ENCODE measurements around the gene MGAT4A. TPM values are rescaled to one million over a fixed set of nuclear protein-coding genes. Genes with fewer than 3 reads are reported as not detected.
A peak's percentile ranks its signal among the peaks of the same experiment; 100 is the strongest.

MGAT4A gene
- polyA plus RNA-seq, 2 of the 4 experiments (the other 2 are of a cell fraction) = 0.61 to 2.6 TPM

GRCh38 chr2:98751748-98752147 is 20.8 kb upstream of the MGAT4A start:
- H3K4me2 ChIP-seq = no peak overlapping the region
- no peaks in the 10 kb centered on the region for H3K4me1 ChIP-seq
- DNase-seq (ENCODE audit: low read depth in 1 of 2, low spot score in 1 of 2) (no peak), FAIRE-seq (no peak), ATAC-seq (no peak)
- no peak overlapping the region for H3K27ac ChIP-seq
- no peaks in the 10 kb centered on the region for H3K9me3 ChIP-seq
- no peak for TF ChIP-seq HOXB13 (CRISPR knock-in tag; IDR thresholded peaks at IDR 0.05; ENCODE audit: low read depth)
- no peak for TF ChIP-seq ZNF302 (CRISPR knock-in tag; IDR thresholded peaks at IDR 0.05)
- no peak for TF ChIP-seq EHMT2 (IDR thresholded peaks at IDR 0.05; ENCODE audit: low read depth)
- TF ChIP-seq NPAS2 (CRISPR knock-in tag; IDR thresholded peaks at IDR 0.05; ENCODE audit: borderline replicate concordance) = no peak
- TF ChIP-seq NR3C1 (IDR thresholded peaks at IDR 0.05) = no peak
- TF ChIP-seq, protein P1, sequence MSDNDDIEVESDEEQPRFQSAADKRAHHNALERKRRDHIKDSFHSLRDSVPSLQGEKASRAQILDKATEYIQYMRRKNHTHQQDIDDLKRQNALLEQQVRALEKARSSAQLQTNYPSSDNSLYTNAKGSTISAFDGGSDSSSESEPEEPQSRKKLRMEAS (IDR thresholded peaks at IDR 0.05) = no peak
- no peak for TF ChIP-seq FOXS1 (CRISPR knock-in tag; IDR thresholded peaks at IDR 0.05)
- no peak for TF ChIP-seq CEBPB (IDR thresholded peaks at IDR 0.05)
- TF ChIP-seq TFCP2L1 (CRISPR knock-in tag; IDR thresholded peaks at IDR 0.05) = no peak
- WGBS (ENCODE audit: missing lambda C conversion rate) = 3% methylated on average over 1 of the region's 1 CpG
- ChIA-PET POLR2A (no interaction called here), CTCF (no interaction called here)
- no peak overlapping the region for H3K4me3 ChIP-seq

GRCh38 chr2:98750593-98751282 is 19.8 kb upstream of the MGAT4A start:
- ChIA-PET POLR2A (no interaction called here), CTCF (no interaction called here)
- ATAC-seq (no peak), FAIRE-seq (no peak), DNase-seq (ENCODE audit: low read depth in 1 of 2, low spot score in 1 of 2) (no peak)
- H3K4me3 ChIP-seq = no peak overlapping the region
- 41% methylated on average over 8 of the region's 9 CpGs for WGBS (ENCODE audit: missing lambda C conversion rate)
- H3K4me1 ChIP-seq = no peaks in the 10 kb centered on the region
- TF ChIP-seq RCOR1 (IDR thresholded peaks at IDR 0.05; ENCODE audit: low read depth, low read length) (no peak), MAFK (IDR thresholded peaks at IDR 0.05; ENCODE audit: partially characterized antibody) (peak; percentile 56), TFCP2L1 (CRISPR knock-in tag; IDR thresholded peaks at IDR 0.05) (no peak), ZC3H11A (IDR thresholded peaks at IDR 0.05) (no peak)
- H3K27ac ChIP-seq = no peak overlapping the region
- no peaks in the 10 kb centered on the region for H3K9me3 ChIP-seq
- no peak overlapping the region for H3K4me2 ChIP-seq

DNA sequence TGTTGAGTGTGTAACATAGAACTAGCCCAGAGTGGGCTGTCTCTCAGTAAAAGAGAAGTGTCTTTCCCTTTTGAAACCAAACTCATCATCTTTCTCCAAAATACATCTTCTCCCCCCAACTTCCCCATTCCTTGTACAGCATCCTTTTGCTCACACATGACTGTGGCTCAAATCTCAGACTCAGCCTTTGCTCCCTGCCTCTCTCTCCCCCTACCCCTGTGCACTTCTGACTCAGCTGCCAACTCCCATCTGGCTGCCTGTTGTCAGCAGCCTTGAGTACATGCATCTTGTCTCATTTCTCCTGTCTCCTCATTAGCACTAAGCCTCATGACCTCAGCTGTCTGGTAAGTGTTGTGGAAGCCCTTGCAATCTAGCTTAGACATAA is 18.1 kb upstream of the MGAT4A start:
- CTCF ChIA-PET = no interaction called here
- Histone ChIP-seq H3K9me3 (no peaks in the 10 kb centered on the region), H3K4me2 (no peak overlapping the region), H3K27ac (no peak overlapping the region), H3K4me1 (no peaks in the 10 kb centered on the region), H3K4me3 (no peak overlapping the region)
- POLR2A ChIA-PET = no interaction called here
- no peak for DNase-seq (ENCODE audit: low read depth in 1 of 2, low spot score in 1 of 2)
- ATAC-seq = no peak
- TF ChIP-seq CBX2 (IDR thresholded peaks at IDR 0.05; ENCODE audit: borderline replicate concordance, low read depth) (no peak), KDM5A (IDR thresholded peaks at IDR 0.05) (no peak), CHD2 (IDR thresholded peaks at IDR 0.05; ENCODE audit: low read length, partially characterized antibody) (no peak), SMC3 (IDR thresholded peaks at IDR 0.05) (no peak), HEYL (CRISPR knock-in tag; IDR thresholded peaks at IDR 0.05) (no peak), CTCF (IDR thresholded peaks at IDR 0.05) (no peak), ESRRA (IDR thresholded peaks at IDR 0.05; ENCODE audit: borderline replicate concordance, low read length) (no peak), MYC (IDR thresholded peaks at IDR 0.05; ENCODE audit: borderline replicate concordance, low read length) (no peak), PBX3 (IDR thresholded peaks at IDR 0.05) (no peak), PHF8 (IDR thresholded peaks at IDR 0.05; ENCODE audit: borderline replicate concordance, low read depth) (no peak), BHLHE40 (IDR thresholded peaks at IDR 0.05; ENCODE audit: low read depth, low read length) (no peak), EP300 (IDR thresholded peaks at IDR 0.05) (no peak), GATA3 (IDR thresholded peaks at IDR 0.05; ENCODE audit: borderline replicate concordance) (no peak), FOSB (CRISPR knock-in tag; IDR thresholded peaks at IDR 0.05) (no peak)
- TF ChIP-seq, protein P2, sequence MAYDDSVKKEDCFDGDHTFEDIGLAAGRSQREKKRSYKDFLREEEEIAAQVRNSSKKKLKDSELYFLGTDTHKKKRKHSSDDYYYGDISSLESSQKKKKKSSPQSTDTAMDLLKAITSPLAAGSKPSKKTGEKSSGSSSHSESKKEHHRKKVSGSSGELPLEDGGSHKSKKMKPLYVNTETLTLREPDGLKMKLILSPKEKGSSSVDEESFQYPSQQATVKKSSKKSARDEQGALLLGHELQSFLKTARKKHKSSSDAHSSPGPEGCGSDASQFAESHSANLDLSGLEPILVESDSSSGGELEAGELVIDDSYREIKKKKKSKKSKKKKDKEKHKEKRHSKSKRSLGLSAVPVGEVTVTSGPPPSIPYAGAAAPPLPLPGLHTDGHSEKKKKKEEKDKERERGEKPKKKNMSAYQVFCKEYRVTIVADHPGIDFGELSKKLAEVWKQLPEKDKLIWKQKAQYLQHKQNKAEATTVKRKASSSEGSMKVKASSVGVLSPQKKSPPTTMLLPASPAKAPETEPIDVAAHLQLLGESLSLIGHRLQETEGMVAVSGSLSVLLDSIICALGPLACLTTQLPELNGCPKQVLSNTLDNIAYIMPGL (CRISPR knock-in tag; IDR thresholded peaks at IDR 0.05; ENCODE audit: borderline replicate concordance) = no peak
- FAIRE-seq = no peak

Data from A549 (cell line).